Left renal cortex interstitium (tissue), 4 donors: Measurements from ENCODE around the gene SLC25A25. TPM values are rescaled to one million over a fixed set of nuclear protein-coding genes. Genes with fewer than 3 reads are reported as not detected.

Experiments used
- DNase-seq, 4 donors: peaks; one replicate each; pipeline ENCODE4 v3.0.0-alpha.2; 2013; ENCODE audit warnings: low read depth in 4 of 4, low spot score in 2 of 4, missing footprints in 1 of 4
- polyA plus RNA-seq, 4 donors: library from polyadenylated mRNA; unstranded; fragments of 120-200 nt; gene quantifications; one replicate each; pipeline ENCODE4 v1.2.1, GENCODE V29; 2013; ENCODE audit not compliant: insufficient read length in 4 of 4

Gene SLC25A25
- polyA plus RNA-seq, 4 donors, result 12.7 to 15.8 (median 13.9) TPM

DNA sequence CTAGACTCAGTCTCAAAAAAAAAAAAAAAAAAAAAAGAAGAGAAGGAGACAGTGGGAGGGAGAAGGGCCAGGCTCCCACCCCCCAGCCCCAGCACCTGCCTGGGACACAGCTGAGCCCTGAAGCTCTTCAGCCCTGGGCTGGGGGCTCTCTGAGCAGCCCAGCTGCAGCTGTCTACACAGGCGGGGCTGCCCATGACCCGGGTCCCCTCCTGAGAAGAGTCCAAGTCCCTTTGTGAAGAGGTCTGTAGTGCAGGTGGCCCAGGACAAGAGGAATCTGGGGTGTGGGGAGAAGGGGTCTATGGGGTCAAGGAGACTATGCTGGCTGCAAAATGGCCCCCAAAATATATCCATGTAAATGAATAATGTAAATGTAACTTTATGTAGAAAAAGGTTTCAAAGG, 74.6 kb downstream of the SLC25A25 start:
- no peak for DNase-seq

DNA sequence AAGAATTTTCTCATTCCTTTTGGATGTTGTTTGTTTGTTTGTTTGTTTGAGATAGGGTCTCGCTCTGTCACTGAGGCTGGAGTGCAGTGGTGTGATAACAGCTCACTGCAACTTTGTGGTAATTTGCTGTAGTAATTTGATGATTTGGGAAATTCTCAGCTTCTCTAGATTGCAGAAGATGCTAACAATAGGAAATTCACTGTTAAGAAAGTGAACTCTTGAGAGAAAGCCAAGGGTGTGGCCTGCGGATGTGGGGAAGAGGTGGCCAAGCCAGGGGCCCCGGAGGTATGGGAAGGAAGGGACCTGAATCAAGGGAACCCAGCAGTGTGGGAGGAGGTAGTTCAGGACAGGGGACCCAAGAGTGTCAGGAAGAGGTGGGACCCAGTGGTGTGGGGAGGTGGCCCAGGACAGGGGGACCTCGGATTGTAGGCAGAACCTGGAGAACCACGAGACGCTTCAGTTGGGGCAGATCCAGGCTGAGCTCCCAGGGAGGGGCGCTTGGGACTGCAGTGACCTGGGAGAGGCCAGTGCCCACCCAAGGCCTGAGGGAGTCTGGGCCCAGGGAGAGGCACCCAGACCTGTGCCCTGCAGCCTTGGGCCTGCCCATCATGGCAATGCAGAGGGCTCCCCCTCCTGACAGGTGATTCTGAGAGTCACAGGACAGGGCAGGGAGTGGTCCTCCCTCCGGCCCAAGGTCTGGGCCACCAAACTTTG, 75.7 kb downstream of the SLC25A25 start:
- no peak for DNase-seq

DNA sequence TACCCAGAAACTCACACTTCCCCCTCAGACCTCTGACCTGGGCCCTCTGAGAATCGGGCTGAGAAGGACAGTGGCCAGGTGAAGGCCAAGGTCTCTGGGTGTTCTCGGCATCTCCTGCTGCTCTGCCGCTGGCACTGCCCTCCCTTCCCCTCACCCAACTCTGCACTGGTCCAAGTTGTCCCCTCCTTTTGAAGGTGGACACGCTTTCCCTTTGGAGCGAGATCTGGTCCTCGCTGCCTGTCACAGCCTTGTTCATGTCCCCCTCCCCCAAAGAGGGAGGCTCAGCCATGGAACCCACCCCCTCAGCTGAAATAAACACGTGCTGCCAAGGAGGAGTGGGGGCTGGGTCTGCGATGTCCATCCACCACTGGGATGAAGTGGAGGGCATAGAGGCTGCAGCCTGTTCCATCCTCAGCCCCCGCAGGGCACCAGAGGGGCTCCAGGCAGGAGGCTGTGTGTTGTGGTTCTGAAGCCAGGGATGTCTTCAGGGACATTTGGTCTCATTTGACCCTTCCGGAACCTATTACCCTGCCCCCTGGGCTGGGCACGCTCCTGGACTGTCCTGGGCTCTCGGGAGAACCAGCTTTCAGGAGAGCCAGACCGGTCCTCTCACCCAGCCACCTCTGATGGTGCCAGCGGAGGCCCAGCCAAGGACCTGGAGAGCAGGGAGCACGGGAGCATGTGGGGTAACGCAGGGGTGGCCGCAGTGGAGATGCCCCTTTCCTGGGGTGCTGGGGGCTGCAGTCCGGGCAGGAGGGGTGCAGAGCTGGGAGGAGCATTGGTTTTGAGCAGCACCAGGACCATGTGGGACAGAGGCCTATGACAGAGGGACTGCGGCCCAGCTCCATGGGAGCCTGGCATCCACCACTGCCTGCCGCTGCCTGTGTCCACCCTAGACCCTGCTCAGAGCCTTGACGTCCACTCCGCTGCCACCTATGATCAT, 76.5 kb downstream of the SLC25A25 start:
- no peak for DNase-seq

- DNase-seq, result no peak
Observed at GRCh38 chr9:128145536-128145935, 77.5 kb downstream of the SLC25A25 start.

DNA sequence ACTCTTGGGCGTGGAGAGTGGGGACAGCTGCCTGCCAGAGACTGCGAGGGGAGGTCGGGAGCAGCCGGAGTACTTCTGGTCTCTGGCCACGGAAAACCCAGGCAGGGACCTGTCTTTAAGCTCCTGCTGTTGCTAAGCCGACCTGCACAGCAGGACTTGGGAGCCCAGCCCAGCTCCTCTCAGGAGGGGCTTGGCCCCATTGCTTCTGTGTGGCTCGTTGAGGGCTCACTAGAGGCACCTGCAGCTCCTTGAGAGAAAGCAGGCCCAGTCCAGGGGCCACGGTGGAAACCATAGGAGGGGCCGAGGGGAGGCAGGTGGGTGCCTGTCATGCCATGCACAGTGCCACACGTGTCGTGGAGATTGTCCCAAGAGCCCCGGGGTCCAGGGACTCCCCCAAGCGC, 77.9 kb downstream of the SLC25A25 start:
- DNase-seq, result no peak

DNA sequence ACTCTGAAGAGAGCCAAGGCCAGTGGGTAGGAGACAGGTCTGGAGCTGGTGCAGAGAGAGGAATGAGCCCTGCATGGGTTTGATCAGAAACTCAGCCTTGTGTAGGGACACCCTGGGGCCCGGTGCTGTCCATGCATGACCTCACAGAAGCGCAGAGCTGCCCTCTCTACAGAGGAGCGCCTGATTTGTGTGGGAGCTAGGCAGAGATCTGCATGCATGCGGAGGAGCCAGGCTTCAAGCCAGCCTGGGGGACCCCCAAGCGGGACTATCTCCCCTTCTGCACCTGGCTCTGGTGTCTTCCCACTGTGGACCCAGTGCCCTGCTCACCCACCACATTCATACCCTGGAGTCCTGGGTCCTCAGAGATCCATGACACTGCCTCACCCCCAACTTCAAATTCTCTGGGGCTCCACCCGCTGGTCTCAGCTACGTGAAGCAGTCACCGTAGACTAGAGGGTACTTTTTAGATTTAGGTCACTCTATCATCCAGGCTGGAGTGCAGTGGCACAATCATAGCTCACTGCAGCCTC, 78.6 kb downstream of the SLC25A25 start:
- DNase-seq, result no peak

DNA sequence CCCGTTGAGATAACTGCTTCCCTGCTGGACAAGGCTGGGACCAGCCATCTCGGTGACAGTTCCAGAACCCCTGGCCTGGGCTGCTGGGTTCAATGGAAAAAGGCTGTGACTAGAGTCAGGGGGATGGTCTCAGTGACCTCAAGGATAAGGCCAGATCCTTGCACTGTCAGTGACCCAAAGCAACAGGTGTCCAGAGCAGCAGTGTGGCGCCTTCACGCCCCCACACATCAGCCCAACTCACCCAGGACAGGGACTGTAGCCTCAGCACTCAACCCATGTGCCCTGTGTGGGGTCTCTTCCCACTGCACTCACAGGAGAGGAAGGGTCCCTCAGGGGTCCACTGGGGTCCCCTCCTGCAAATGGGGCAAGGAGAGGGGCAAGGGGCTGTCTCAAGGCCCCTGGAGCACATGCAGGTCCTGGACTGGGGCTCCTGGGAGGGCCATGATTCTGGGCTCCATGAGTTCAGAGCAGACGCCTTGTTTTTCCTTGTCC, 80.5 kb downstream of the SLC25A25 start:
- no peak for DNase-seq

DNA sequence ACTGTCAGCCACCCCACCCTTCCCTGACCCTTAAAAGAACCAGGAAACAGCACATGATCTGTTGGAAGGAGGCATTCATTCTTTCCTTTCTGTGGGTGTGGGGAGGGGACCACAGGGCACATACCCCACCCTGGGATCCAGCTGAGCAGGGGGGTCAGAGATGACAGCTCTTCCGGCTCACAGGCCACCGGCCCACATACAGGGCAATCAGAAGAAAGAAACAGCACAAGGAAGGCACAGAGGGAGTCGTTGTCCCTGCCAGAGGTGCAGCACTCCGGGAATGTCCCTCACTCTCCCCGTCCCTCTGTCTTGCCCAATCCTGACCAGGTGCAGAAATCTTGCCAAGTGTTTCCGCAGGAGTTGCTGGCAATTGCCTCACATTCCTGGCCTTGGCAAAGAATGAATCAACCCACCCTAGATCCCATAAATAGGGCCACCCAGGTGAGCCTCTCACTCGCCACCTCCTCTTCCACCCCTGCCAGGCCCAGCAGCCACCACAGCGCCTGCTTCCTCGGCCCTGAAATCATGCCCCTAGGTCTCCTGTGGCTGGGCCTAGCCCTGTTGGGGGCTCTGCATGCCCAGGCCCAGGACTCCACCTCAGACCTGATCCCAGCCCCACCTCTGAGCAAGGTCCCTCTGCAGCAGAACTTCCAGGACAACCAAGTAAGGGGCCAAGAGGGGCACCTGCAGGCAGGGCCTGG, 81.1 kb downstream of the SLC25A25 start, which contains the start of gene LCN2:
LCN2 (plus strand) TSS at position 453 of the 701 bp plus-strand sequence; CDS start at position 526, 73 bp downstream.
- no peak for DNase-seq

DNA sequence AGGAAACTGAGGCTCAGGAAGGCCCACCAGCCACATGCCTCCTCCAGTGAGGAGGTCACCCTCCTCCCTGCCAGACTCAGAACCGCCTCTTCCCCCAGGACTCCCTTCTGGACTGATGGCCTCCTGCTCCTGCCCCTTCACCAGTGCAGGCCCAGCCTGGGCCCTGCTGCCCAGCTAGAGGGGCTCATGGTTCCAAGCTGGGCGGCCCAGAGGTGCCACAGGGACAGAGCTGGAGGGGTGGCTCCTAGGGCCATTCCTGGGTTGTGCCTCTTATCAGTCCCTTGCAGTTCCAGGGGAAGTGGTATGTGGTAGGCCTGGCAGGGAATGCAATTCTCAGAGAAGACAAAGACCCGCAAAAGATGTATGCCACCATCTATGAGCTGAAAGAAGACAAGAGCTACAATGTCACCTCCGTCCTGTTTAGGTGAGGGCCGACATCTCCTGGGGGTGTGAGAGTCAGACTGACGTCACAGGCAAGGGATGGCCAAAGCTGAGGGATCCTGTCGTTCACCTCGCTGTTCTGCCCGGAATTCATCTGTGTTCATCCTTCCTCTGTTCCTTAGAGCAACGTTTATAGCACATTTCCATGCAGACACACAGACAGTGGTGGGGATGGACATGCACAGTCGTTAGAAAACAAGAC, 82.0 kb downstream of the SLC25A25 start:
- DNase-seq, result no peak

DNA sequence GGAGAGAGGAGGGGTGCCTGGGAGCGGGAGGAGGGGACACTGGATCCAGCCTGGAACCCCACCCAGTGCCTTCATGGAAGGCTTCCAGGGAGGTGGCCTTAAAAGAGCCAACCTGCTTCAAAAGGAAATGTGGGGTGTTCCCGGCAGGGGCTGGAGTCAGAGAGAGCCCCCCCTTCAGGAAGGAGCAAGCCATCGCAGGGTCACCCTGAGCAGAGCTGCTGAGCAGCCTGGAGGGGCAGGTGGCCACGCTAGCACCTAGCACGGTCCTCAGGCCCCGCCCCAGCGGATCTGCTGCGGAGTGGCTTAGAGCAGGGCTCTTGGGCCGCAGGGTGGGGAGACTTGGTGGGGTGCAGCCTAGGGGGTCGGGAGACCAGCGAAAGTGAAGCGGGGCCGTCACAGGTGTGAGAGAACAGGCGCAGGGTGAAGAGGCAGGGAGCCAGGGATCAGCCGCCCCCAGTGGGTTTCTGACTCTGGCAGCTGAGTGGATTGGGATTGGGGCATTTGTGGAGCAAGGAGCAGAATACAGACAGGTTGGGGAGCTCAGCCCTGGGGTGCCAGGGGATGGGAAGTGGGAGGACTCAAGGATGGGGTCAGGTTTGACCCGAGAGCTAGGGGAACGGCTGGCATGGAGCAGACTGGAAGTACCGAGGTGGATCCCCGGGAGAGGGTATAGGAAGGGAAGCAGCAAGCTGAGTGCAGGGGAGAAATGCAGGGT, 82.7 kb downstream of the SLC25A25 start:
- DNase-seq, result no peak

GRCh38 chr9:128151309-128152132, 83.5 kb downstream of the SLC25A25 start:
- DNase-seq, result no peak

DNA sequence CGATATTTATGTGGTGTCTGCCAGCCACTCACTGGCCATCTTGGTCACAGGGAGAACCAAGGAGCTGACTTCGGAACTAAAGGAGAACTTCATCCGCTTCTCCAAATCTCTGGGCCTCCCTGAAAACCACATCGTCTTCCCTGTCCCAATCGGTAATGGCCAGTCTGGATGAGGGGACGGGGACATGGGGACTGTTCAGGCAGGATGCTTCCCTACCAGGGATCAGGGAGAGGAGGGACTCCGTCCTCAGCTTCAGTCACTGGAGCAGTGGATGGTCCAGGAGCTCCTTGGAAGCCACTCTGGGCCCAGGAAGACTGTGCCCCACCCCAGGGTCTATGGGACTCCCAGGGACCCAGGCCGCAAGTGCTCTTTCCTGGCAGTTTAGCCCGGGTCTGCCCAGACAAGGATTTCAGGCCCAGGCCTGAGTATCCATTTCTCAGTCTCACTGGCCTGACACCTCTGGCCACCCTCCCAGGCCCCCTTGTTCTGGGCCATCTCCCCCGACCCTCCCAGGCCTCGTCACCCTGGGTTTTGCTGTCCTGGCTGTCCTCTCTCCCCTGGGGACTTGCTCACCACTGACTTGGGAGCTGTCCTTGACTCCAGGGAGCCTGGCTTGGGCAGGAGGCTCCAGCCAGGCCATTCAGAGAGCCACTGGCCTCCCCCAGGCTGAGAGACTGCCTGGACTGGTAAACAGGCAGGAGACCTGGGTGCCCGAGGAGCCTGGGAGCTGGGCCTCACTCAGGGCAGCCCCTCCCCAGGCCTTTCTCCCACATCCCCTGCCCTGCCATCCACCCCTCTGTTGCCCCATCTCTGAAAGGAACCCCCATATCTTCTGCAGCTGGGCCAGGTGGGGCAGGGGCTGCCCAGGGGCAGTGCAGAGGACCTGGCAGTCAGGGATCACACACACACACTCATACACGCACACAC, 84.4 kb downstream of the SLC25A25 start:
- DNase-seq, result no peak

DNA sequence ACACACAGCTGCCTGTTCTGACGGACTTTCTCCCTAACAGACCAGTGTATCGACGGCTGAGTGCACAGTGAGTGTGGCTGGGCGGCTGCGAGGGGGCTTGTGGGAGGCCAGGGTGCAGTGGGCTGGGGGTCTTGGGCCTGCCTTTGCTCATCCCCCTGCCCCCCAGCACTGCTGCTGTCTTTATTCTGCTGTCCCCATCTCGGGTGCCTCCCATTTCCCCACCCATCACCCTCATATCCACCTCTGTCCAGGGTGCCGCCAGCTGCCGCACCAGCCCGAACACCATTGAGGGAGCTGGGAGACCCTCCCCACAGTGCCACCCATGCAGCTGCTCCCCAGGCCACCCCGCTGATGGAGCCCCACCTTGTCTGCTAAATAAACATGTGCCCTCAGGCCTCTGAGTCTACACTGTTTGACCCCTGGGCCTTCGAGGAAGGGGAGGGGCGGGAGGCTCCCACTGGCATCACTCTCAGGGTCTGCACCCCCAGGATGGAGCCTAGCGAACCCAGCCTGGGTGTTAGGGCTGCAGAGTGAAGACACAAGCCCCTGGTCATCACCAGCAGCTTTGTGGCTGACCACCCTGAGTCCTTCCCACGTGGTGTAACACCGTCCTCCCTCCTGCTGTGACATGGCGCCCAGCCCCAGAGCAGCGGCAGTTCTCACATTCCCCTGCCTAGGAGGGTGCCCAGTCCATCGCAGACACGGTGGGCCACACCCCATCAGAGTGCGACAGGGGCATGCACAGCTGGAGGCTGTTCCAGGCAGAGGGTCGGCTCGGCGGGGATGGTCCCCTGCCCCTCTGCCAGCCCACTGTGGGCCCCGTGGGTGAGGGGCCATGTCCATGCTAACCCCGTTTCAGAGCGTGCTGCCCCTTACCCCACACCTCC, 85.3 kb downstream of the SLC25A25 start:
- DNase-seq, result no peak

DNA sequence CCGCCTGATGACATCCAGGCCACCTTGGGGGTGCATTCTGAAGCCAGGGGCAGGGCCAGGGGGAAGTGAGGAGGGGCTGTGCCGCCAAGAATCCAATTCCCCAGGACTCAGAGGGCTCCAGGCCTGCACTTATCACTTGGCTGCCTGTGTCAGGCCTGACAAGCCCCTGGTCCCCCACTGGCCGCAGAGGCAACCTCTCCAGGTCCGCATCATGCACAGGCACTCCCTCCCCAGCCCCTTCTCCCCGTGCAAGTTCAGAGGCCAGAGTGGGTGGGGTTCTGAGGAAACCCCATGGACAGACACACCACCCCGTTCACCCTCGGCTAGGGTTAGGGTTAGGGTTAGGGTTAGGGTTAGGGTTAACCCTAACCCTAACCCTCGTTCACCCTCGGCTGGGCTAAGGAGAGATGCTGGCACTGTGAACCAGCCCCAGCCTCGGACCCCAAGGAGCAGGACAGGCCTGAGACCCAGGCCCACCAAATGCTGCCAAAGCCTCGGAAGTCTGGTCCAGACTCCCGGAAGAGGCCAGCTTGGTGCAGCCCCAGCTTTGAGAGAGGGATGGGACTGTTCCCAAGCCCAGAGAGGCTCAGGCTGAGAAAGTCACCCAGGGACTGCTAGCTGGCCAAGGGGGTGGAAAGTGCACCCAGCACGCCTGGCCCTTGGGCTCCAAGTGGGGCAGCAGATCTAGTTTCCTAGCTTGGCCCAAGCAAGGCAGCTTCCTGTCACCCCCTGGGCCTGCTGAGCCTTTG, 86.1 kb downstream of the SLC25A25 start:
- DNase-seq, result no peak

GRCh38 chr9:128155736-128156500, 87.9 kb downstream of the SLC25A25 start:
- no peak for DNase-seq
